ENCODE measurements around the gene INAFM2. TPM values are rescaled to one million over a fixed set of nuclear protein-coding genes. Genes with fewer than 3 reads are reported as not detected.

Gene INAFM2
- total and polyA plus RNA-seq, 2 experiments from 2014 or later = 13.7 to 19.5 TPM

GRCh38 chr15:40310001-40310959 is 13.2 kb upstream of the INAFM2 start:
- WGBS (ENCODE audit: low lambda C conversion rate, missing lambda C conversion rate) = 17% methylated on average over 4 of the region's 4 CpGs
- peak; percentile 63 for DNase-seq (ENCODE audit: low spot score)
- Histone ChIP-seq H3K9me3 (ENCODE audit: low read depth) (no peaks in the 10 kb centered on the region), H3K9me2 (replicated peaks; ENCODE audit: insufficient read depth) (no peaks in the 10 kb centered on the region), H3K79me2 (no peaks in the 10 kb centered on the region), H3K27ac (no peak overlapping the region), H2AFZ (no peak overlapping the region), H3K36me3 (replicated peaks; ENCODE audit: insufficient read depth, low read depth) (no peaks in the 10 kb centered on the region), H3K4me1 (ENCODE audit: insufficient read depth) (peaks cover 13% of the 10 kb centered on the region), H3K4me3 (no peak overlapping the region), H3K27me3 (peaks cover 10% of the 10 kb centered on the region), H4K20me1 (ENCODE audit: insufficient read depth, poor library complexity, severe bottlenecking) (no peaks in the 10 kb centered on the region), H3K4me2 (no peak overlapping the region)
- TF ChIP-seq EZH2phosphoT487 (IDR thresholded peaks at IDR 0.05; ENCODE audit: low read depth, severe bottlenecking, unreplicated experiment) (no peak), EZH2 (IDR thresholded peaks at IDR 0.05; ENCODE audit: borderline replicate concordance) (no peak), CTCF (IDR thresholded peaks at IDR 0.05; ENCODE audit: poor library complexity) (peak; percentile 72)

- no peaks in the 10 kb centered on the region for H3K79me2 ChIP-seq
- H2AFZ ChIP-seq = no peak overlapping the region
- H3K9me3 ChIP-seq (ENCODE audit: low read depth) = no peaks in the 10 kb centered on the region
- DNase-seq (ENCODE audit: low spot score) = no peak
- H3K4me1 ChIP-seq (ENCODE audit: insufficient read depth) = peaks cover 13% of the 10 kb centered on the region
- TF ChIP-seq CTCF (IDR thresholded peaks at IDR 0.05; ENCODE audit: poor library complexity) (no peak), EZH2phosphoT487 (IDR thresholded peaks at IDR 0.05; ENCODE audit: low read depth, severe bottlenecking, unreplicated experiment) (no peak), EZH2 (IDR thresholded peaks at IDR 0.05; ENCODE audit: borderline replicate concordance) (no peak)
- no peaks in the 10 kb centered on the region for H3K36me3 ChIP-seq (replicated peaks; ENCODE audit: insufficient read depth, low read depth)
- H4K20me1 ChIP-seq (ENCODE audit: insufficient read depth, poor library complexity, severe bottlenecking) = no peaks in the 10 kb centered on the region
- H3K27ac ChIP-seq = no peak overlapping the region
- no peaks in the 10 kb centered on the region for H3K9me2 ChIP-seq (replicated peaks; ENCODE audit: insufficient read depth)
- 66% methylated on average over 3 of the region's 3 CpGs for WGBS (ENCODE audit: low lambda C conversion rate, missing lambda C conversion rate)
- no peak overlapping the region for H3K4me2 ChIP-seq
- H3K27me3 ChIP-seq = peaks cover 10% of the 10 kb centered on the region
- no peak overlapping the region for H3K4me3 ChIP-seq
These were observed 12.5 kb upstream of the INAFM2 start for GRCh38 chr15:40310993-40311392.

GRCh38 chr15:40312370-40313158 is 10.9 kb upstream of the INAFM2 start:
- peaks cover 10% of the 10 kb centered on the region for H3K27me3 ChIP-seq
- WGBS (ENCODE audit: low lambda C conversion rate, missing lambda C conversion rate) = 93% methylated on average over 10 of the region's 10 CpGs

More at GRCh38 chr15:40312370-40313158, 10.9 kb upstream of the INAFM2 start:
- Histone ChIP-seq H3K4me2 (no peak overlapping the region), H3K4me1 (ENCODE audit: insufficient read depth) (peaks cover 6% of the 10 kb centered on the region), H3K9me3 (ENCODE audit: low read depth) (no peaks in the 10 kb centered on the region), H3K36me3 (replicated peaks; ENCODE audit: insufficient read depth, low read depth) (no peaks in the 10 kb centered on the region), H3K4me3 (no peak overlapping the region), H3K9me2 (replicated peaks; ENCODE audit: insufficient read depth) (no peaks in the 10 kb centered on the region), H4K20me1 (ENCODE audit: insufficient read depth, poor library complexity, severe bottlenecking) (no peaks in the 10 kb centered on the region), H2AFZ (no peak overlapping the region), H3K27ac (no peak overlapping the region), H3K79me2 (no peaks in the 10 kb centered on the region)
- TF ChIP-seq EZH2 (IDR thresholded peaks at IDR 0.05; ENCODE audit: borderline replicate concordance) (no peak), EZH2phosphoT487 (IDR thresholded peaks at IDR 0.05; ENCODE audit: low read depth, severe bottlenecking, unreplicated experiment) (no peak), CTCF (IDR thresholded peaks at IDR 0.05; ENCODE audit: poor library complexity) (no peak)
- DNase-seq (ENCODE audit: low spot score) = no peak

Data from hepatocyte (in vitro differentiated cells).